ENCODE measurements around the gene SLC7A8. TPM values are rescaled to one million over a fixed set of nuclear protein-coding genes. Genes with fewer than 3 reads are reported as not detected.

Gene SLC7A8
- total RNA-seq, 1 donor from 2014 or later: 28.3 TPM

- Mint-ChIP-seq H3K4me3 (ENCODE audit: low read depth) (no peak overlapping the region), H3K27ac (no peak overlapping the region), H3K4me1 (ENCODE audit: low read depth) (no peaks in the 10 kb centered on the region), H3K9me3 (ENCODE audit: low read depth) (no peaks in the 10 kb centered on the region), H3K27me3 (no peaks in the 10 kb centered on the region), H3K36me3 (ENCODE audit: insufficient read depth) (peaks cover 1% of the 10 kb centered on the region)
- no peak for TF ChIP-seq CTCF (IDR thresholded peaks at IDR 0.05; ENCODE audit: unreplicated experiment)
- no peak for DNase-seq (ENCODE audit: low spot score, unreplicated experiment)
These were observed 34.7 kb downstream of the SLC7A8 start for GRCh38 chr14:23148591-23149249.

GRCh38 chr14:23147676-23148075 lies 35.8 kb downstream of the SLC7A8 start:
- Mint-ChIP-seq H3K4me3 (ENCODE audit: low read depth) (no peak overlapping the region), H3K4me1 (ENCODE audit: low read depth) (no peaks in the 10 kb centered on the region), H3K27ac (no peak overlapping the region), H3K9me3 (ENCODE audit: low read depth) (no peaks in the 10 kb centered on the region), H3K27me3 (no peaks in the 10 kb centered on the region), H3K36me3 (ENCODE audit: insufficient read depth) (peaks cover 1% of the 10 kb centered on the region)
- DNase-seq (ENCODE audit: low spot score, unreplicated experiment): no peak
- TF ChIP-seq CTCF (IDR thresholded peaks at IDR 0.05; ENCODE audit: unreplicated experiment): no peak

- no peak overlapping the region for H3K4me3 Mint-ChIP-seq (ENCODE audit: low read depth)
- no peak for TF ChIP-seq CTCF (IDR thresholded peaks at IDR 0.05; ENCODE audit: unreplicated experiment)
- H3K4me1 Mint-ChIP-seq (ENCODE audit: low read depth): no peaks in the 10 kb centered on the region
- peaks cover 1% of the 10 kb centered on the region for H3K36me3 Mint-ChIP-seq (ENCODE audit: insufficient read depth)
- no peaks in the 10 kb centered on the region for H3K27me3 Mint-ChIP-seq
- no peak overlapping the region for H3K27ac Mint-ChIP-seq
- no peak for DNase-seq (ENCODE audit: low spot score, unreplicated experiment)
- H3K9me3 Mint-ChIP-seq (ENCODE audit: low read depth): no peaks in the 10 kb centered on the region
These were observed 36.5 kb downstream of the SLC7A8 start for GRCh38 chr14:23146980-23147379.

GRCh38 chr14:23146351-23146910 lies 37.0 kb downstream of the SLC7A8 start:
- no peak overlapping the region for H3K4me3 Mint-ChIP-seq (ENCODE audit: low read depth)
- TF ChIP-seq CTCF (IDR thresholded peaks at IDR 0.05; ENCODE audit: unreplicated experiment): no peak
- peaks cover 1% of the 10 kb centered on the region for H3K36me3 Mint-ChIP-seq (ENCODE audit: insufficient read depth)
- H3K9me3 Mint-ChIP-seq (ENCODE audit: low read depth): no peaks in the 10 kb centered on the region
- no peaks in the 10 kb centered on the region for H3K27me3 Mint-ChIP-seq
- H3K4me1 Mint-ChIP-seq (ENCODE audit: low read depth): no peaks in the 10 kb centered on the region
- no peak overlapping the region for H3K27ac Mint-ChIP-seq
- DNase-seq (ENCODE audit: low spot score, unreplicated experiment): no peak

- no peak overlapping the region for H3K27ac Mint-ChIP-seq
- no peaks in the 10 kb centered on the region for H3K4me1 Mint-ChIP-seq (ENCODE audit: low read depth)
- H3K9me3 Mint-ChIP-seq (ENCODE audit: low read depth): no peaks in the 10 kb centered on the region
- no peak for TF ChIP-seq CTCF (IDR thresholded peaks at IDR 0.05; ENCODE audit: unreplicated experiment)
- H3K36me3 Mint-ChIP-seq (ENCODE audit: insufficient read depth): peaks cover 1% of the 10 kb centered on the region
- DNase-seq (ENCODE audit: low spot score, unreplicated experiment): no peak
- no peaks in the 10 kb centered on the region for H3K27me3 Mint-ChIP-seq
- no peak overlapping the region for H3K4me3 Mint-ChIP-seq (ENCODE audit: low read depth)
These were observed 37.6 kb downstream of the SLC7A8 start for GRCh38 chr14:23145794-23146350.

Measured in progenitor cell of endocrine pancreas (in vitro differentiated cells).